ENCODE results near the gene CTTNBP2. TPM values are rescaled to one million over a fixed set of nuclear protein-coding genes. Genes with fewer than 3 reads are reported as not detected.

The CTTNBP2 gene, protein sequence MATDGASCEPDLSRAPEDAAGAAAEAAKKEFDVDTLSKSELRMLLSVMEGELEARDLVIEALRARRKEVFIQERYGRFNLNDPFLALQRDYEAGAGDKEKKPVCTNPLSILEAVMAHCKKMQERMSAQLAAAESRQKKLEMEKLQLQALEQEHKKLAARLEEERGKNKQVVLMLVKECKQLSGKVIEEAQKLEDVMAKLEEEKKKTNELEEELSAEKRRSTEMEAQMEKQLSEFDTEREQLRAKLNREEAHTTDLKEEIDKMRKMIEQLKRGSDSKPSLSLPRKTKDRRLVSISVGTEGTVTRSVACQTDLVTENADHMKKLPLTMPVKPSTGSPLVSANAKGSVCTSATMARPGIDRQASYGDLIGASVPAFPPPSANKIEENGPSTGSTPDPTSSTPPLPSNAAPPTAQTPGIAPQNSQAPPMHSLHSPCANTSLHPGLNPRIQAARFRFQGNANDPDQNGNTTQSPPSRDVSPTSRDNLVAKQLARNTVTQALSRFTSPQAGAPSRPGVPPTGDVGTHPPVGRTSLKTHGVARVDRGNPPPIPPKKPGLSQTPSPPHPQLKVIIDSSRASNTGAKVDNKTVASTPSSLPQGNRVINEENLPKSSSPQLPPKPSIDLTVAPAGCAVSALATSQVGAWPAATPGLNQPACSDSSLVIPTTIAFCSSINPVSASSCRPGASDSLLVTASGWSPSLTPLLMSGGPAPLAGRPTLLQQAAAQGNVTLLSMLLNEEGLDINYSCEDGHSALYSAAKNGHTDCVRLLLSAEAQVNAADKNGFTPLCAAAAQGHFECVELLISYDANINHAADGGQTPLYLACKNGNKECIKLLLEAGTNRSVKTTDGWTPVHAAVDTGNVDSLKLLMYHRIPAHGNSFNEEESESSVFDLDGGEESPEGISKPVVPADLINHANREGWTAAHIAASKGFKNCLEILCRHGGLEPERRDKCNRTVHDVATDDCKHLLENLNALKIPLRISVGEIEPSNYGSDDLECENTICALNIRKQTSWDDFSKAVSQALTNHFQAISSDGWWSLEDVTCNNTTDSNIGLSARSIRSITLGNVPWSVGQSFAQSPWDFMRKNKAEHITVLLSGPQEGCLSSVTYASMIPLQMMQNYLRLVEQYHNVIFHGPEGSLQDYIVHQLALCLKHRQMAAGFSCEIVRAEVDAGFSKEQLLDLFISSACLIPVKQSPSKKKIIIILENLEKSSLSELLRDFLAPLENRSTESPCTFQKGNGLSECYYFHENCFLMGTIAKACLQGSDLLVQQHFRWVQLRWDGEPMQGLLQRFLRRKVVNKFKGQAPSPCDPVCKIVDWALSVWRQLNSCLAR (N-terminal part only)
- total RNA-seq: 21.5 TPM

DNA sequence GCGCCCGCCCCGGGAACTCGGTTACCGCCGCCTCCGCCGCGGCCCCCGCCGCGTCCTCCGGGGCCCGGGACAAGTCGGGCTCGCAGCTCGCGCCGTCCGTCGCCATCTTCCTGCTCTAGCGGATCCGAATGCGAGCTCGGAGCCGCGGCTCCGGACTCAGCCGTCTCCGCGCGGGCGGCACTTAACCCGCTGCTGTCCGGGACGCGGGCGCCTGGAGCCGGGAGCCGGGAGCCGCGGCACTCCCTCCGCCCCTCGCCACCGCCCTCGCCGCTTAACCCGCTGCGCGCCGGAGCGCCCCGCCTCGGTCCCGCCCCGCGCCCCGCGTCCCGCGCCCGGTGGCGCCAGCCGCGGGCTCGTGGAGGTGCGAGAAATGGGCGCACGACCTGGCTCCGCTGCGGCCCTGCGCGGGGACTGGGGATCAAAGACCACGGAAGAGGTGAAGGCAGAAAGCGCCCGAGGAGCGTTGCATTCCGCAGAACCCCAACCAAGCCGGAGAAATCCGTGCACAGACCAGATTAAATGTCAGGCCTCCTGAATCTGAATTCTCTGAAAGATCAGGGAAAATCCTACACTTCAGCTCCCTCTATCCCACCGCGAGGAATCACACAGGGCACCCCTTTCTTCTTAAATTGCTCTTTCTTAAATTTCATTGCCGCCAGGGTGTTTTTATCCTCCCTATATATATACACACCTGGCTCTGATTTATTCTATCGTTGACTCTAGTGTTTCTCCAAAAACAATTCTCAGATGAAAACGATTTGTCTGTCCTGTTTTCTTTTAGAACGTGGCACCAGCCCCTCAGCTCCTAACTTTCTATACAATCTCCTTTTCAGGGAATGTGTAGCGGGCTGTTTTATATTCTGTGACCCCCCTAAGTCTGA is at the start of gene CTTNBP2:
CTTNBP2 (minus strand) TSS at position 132 of the 881 bp plus-strand sequence; CDS start at position 106, 26 bp downstream.
- DNase-seq (ENCODE audit: low spot score) (peak; percentile 80), ATAC-seq (peak; percentile 59)
- intact Hi-C loops (cut with DNase I): no loop called here

GRCh38 chr7:117916309-117916708 is 43.1 kb upstream of the CTTNBP2 start:
- DNase-seq (ENCODE audit: low spot score) (no peak), ATAC-seq (no peak)
- intact Hi-C loops (cut with DNase I): no loop called here

GRCh38 chr7:117912421-117912820 is 39.2 kb upstream of the CTTNBP2 start:
- intact Hi-C loops (cut with DNase I): no loop called here
- no peak for ATAC-seq
- DNase-seq (ENCODE audit: low spot score): no peak

- DNase-seq (ENCODE audit: low spot score) (no peak), ATAC-seq (no peak)
- intact Hi-C loops (cut with DNase I): no loop called here
Measured at GRCh38 chr7:117908031-117908795, 35.0 kb upstream of the CTTNBP2 start.

DNA sequence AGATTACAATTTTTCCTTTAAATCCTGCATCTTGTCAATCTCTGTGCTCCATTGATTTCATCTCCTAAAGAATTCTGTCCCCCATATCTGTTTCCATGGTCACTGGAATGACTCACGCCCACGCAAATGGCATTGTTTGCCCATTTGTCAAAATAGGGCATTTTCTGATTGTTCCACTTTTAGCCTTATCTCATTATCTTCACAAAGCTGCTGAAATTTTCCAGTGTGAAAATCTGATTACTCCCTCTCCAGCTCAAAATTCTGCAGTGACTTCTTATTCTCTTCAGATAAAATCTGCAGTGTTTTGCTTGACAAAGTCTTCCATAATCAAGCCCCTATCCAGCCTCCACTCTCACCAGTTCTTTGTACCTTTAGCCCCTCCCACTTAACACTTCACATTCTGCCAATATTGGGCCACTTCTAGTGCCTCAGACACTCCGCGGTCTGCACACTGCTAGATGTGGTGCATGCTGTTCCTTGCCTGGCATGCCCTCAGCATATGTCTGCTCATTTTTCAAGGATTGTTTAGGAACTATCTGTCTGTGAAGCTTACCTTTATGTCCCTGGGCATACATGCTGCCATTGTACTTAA is 33.9 kb upstream of the CTTNBP2 start:
- ATAC-seq (no peak), DNase-seq (ENCODE audit: low spot score) (no peak)
- intact Hi-C loops (cut with DNase I): no loop called here

GRCh38 chr7:117902314-117902889 is 29.2 kb upstream of the CTTNBP2 start:
- no peak for ATAC-seq
- DNase-seq (ENCODE audit: low spot score): no peak
- intact Hi-C loops (cut with DNase I): no loop called here

DNA sequence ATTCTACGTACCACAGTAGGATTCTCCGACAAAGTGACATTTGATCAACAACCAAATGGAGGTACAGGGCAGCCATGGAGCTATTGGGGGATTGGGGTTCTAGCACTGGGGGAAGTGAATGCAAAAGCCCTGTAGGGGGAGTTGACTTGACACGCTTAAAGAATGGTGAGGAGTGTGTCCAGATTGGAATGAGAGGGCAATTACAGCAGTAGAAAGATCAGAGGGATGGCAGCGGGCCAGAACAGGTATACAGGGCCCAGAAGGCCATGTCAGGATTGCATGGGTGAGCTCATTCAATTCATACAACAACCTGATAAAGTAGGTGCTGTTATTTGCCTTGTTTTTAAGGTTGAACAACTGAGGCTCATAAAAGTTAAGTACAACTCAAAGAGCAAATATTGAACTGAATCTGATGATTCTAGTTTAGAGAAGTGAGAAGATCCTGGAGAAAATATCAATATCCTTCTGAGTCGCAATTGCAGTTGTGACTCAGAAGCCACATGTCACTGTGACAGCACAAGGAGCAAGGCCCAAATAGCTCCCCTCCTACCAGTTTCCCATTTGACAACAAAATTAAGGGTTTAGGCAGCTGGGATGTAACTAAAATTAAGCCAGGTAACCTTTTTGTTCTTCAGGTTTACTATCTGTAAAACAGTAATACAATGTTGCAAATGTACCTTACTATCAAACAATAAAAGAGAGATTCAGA is 28.0 kb upstream of the CTTNBP2 start:
- ATAC-seq (no peak), DNase-seq (ENCODE audit: low spot score) (no peak)
- intact Hi-C loops (cut with DNase I): no loop called here

- intact Hi-C loops (cut with DNase I): no loop called here
- no peak for ATAC-seq
- DNase-seq (ENCODE audit: low spot score): no peak
Measured at GRCh38 chr7:117896339-117896738, 23.1 kb upstream of the CTTNBP2 start.

GRCh38 chr7:117895276-117895675 is 22.0 kb upstream of the CTTNBP2 start:
- no peak for ATAC-seq
- intact Hi-C loops (cut with DNase I): no loop called here
- DNase-seq (ENCODE audit: low spot score): no peak

GRCh38 chr7:117894037-117894436 is 20.8 kb upstream of the CTTNBP2 start:
- ATAC-seq: no peak
- intact Hi-C loops (cut with DNase I): no loop called here
- DNase-seq (ENCODE audit: low spot score): no peak

DNA sequence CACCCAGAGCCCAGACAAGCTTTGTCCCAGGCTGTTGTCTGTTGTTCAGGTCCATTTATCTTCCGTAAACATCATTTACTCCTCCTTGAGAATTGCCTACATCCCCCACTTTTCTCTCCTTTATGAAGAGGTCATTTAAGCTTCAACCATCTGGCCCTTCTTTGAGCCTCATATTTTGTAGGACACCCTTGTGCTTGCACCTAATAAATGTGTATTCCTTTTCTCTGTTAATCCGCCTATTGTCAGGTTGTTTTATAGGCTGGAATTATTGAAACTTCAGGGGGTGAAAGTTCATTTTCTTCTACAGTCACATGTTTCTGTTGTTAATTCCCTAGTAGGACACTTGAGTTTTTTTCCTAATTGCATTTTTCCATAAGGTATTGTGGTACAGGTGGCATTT is 19.6 kb upstream of the CTTNBP2 start:
- DNase-seq (ENCODE audit: low spot score) (no peak), ATAC-seq (no peak)
- intact Hi-C loops (cut with DNase I): no loop called here

- ATAC-seq (no peak), DNase-seq (ENCODE audit: low spot score) (no peak)
- intact Hi-C loops (cut with DNase I): no loop called here
Measured at GRCh38 chr7:117889611-117890010, 16.4 kb upstream of the CTTNBP2 start.

GRCh38 chr7:117888627-117889026 is 15.4 kb upstream of the CTTNBP2 start:
- DNase-seq (ENCODE audit: low spot score): no peak
- intact Hi-C loops (cut with DNase I): no loop called here
- ATAC-seq: no peak

GRCh38 chr7:117882594-117882993 is 9.4 kb upstream of the CTTNBP2 start:
- intact Hi-C loops (cut with DNase I): no loop called here
- no peak for ATAC-seq
- no peak for DNase-seq (ENCODE audit: low spot score)

DNA sequence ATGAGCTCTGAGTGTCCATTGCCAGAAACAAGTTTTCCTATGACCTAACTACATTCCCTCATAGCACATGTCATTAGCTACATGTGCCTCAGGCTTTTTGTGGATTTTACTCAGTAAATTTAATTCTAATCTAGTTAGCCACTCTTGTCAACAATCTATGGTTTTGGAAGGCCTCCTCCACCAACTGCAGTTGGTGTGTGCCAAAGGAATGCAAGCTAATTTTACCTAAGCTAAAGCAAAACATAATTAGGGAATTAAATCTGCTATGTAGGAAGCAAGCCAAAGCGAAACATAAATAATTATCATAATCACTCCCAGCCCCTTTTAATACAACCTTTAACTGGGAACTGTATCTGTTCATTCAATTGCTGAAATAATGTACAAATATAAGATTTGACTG is 3.5 kb upstream of the CTTNBP2 start:
- DNase-seq (ENCODE audit: low spot score): no peak
- no peak for ATAC-seq
- intact Hi-C loops (cut with DNase I): no loop called here

GRCh38 chr7:117875566-117875965 is 2.3 kb upstream of the CTTNBP2 start:
- intact Hi-C loops (cut with DNase I): no loop called here
- no peak for DNase-seq (ENCODE audit: low spot score)
- no peak for ATAC-seq
